SW 1271 (cell line): ENCODE results near the gene ZNF283.
"Not testable (repeated sequence)": the region's sequence is repeated elsewhere in the genome, so short reads cannot be mapped to it uniquely, and the experiment has no call there.

Experiments
- DNase-seq, 2 experiments: peaks; one replicate each; lab custom pipeline; 2025; lab: John Stamatoyannopoulos, UW

The ZNF283 gene

DNA sequence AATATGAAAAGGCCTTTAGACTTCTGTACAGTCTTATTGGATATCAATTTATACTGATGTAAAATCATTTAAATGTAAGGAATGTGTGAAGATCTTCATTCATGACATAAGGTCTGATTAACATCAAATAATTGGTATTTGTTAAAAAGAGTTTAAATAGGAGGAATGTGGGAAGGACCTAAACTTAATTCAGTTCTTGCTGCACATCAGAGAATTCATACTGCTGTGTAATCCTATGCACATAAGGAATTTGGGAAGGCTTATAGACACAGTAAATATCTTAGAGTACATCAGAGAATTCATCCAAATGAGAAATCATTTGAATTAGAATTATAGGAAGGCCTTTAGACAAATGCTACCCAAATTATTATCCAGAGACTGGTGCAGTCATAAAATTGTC, 21.7 kb downstream of the ZNF283 start:
- no peak for DNase-seq

DNA sequence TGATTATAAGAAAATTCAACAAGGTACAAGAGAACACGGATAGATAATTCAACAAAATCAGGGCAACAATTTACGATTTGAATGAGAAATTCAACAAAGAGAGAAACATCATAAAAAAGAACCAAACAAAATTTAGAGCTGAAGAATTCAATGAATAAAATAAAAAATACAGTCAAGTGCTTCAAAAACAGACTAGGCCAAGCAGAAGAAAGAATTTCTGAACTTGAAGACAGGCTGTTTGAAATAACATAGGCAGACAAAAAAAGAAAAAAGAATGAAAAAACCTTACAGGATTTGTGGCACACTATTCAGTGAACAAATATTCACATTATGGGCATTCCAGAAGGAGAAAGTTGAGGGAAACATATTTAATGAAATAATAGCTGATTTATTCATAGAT, 31.1 kb downstream of the ZNF283 start:
- no peak for DNase-seq

DNA sequence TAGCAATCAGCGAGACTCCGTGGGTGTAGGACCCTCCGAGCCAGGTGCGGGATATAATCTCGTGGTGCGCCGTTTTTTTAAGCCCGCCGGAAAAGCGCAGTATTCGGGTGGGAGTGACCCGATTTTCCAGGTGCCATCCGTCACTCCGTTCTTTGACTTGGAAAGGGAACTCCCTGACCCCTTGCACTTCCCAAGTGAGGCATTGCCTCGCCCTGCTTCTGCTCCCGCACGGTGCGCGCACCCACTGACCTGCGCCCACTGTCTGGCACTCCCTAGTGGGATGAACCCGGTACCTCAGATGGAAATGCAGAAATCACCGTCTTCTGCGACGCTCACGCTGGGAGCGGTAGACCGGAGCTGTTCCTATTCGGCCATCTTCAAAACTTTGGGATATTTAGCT, 39.8 kb downstream of the ZNF283 start:
- not testable (repeated sequence) for DNase-seq

DNA sequence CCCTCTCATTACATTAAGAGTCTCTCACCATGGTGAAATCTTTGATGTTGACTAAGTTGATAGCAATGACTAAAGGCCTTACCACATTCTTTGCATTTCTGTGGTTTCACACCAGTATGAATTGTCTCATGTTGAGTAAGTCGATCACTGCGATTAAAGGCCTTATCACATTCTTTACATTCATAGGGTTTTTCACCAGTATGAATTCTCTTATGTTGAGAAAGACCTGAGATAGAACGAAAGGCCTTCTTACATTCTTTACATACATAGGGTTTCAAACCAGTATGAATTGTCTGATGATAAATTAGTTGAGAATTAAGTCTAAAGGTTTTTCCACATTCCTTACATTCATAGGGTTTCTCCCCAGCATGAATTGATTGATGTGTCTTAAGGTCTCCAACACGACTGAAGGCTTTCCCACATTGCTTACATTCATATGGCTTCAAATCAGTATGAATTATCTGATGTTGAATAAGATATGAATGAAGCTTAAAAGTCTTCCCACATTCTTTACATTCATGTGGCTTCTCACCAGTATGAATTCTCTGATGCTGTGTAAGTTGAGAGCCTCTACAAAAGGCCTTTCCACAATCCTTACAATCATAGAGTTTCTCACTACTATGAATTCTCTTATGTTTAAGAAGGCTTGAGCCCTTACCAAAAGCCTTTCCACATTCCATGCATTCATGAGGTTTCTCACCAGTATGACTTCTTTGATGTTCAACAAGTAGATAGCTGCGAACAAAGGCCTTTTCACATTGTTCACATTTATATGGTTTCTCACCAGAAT, 45.6 kb downstream of the ZNF283 start:
- DNase-seq: no peak

DNA sequence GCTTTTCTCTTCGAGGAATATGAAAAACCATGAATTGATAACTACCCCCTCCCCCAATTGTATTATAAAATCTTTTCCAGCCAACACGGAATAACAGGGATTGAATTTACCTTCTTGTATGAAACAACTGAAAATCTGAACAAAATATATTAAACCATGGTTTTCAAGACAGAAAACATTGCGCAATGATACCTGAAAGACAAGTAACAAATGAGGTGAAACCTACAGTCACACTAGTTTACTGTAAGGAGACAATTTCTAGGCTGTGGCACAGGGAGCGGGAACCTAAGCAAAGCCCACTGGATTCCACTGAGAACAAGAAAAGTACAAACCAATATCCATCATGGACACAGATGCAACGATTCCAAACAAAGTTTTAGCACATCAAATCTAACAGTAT, 53.4 kb downstream of the ZNF283 start:
- DNase-seq: no peak

DNA sequence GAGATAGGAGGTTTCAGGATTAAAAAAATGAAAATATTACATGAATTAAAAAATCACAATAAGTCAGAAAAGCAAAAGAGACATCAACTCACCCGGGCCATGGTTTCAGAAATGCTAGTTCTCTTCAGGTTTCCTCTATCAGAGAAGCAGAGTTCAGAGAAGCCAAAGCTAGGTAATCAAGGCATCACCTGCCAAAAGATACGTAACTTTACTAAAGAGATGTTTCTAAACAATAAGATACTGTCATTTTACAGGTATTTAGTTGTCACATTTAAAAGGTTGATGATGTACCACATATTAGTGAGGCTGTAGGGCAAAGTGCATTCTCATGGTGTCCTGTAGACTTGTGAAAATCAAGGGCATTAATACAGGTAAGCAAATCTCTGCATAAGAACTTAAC, 56.7 kb downstream of the ZNF283 start, which contains the start of gene ZNF404:
ZNF404 (minus strand) TSS at position 101 of the 400 bp plus-strand sequence.
- DNase-seq: no peak

DNA sequence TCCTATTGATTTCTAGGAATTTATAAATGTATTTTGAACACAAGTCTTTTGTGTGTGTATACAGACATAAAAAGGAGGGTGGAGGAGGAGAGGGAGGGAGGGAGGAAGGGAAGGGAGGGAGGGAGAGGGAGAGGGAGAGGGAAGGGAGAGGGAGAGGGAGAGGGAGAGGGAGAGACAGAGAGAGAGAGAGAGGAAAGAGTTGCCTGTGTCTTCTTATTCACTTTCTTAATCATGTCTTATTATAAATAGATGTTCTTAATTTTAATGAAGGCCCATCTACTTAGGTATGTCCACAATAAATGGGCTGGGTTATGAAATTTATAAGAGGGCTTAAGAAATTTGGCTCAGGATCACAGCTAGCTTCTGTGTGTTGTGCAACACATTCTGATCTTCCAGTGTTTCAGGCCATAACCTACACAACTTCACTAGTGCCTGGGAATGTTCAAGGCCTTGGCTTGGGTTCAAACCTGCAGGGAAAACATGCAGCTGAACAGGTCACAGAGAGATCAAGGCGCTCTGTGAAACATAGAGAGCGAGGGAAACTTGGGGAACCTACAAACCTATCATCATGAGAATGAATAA, 68.7 kb downstream of the ZNF283 start:
- DNase-seq: no peak
